ENCODE data around the gene MARCHF7. TPM values are rescaled to one million over a fixed set of nuclear protein-coding genes. Genes with fewer than 3 reads are reported as not detected.
A peak's percentile ranks its signal among the peaks of the same experiment; 100 is the strongest.

The MARCHF7 gene
- total RNA-seq, 1 donor from 2014 or later, result 394 TPM

GRCh38 chr2:159750873-159751272 lies 38.6 kb downstream of the MARCHF7 start:
- Histone ChIP-seq H3K27me3 (no peaks in the 10 kb centered on the region), H4K20me1 (ENCODE audit: low read depth) (peaks cover 45% of the 10 kb centered on the region), H3K4me3 (no peak overlapping the region), H2AFZ (replicated peaks) (no peak overlapping the region), H3K27ac (peak overlapping the region; percentile 53), H3K9me3 (ENCODE audit: low read depth) (no peaks in the 10 kb centered on the region), H3K4me1 (no peaks in the 10 kb centered on the region), H3K79me2 (ENCODE audit: low read depth) (peaks cover 96% of the 10 kb centered on the region), H3F3A (ENCODE audit: low read depth) (peaks cover 14% of the 10 kb centered on the region), H3K9ac (no peak overlapping the region), H3K4me2 (no peak overlapping the region), H3K36me3 (peaks cover 51% of the 10 kb centered on the region)
- H3K36me3 Mint-ChIP-seq, result peaks cover 42% of the 10 kb centered on the region
- peaks cover 2% of the 10 kb centered on the region for H3K9me3 Mint-ChIP-seq
- H3K4me3 Mint-ChIP-seq, result no peak overlapping the region
- peaks cover 3% of the 10 kb centered on the region for H3K27me3 Mint-ChIP-seq (ENCODE audit: insufficient read depth, low read depth)
- TF ChIP-seq EZH2phosphoT487 (IDR thresholded peaks at IDR 0.05) (no peak), EZH2 (IDR thresholded peaks at IDR 0.05) (no peak)
- no peak for DNase-seq (ENCODE audit: low spot score)
- no peaks in the 10 kb centered on the region for H3K4me1 Mint-ChIP-seq
- no peak overlapping the region for H3K27ac Mint-ChIP-seq

DNA sequence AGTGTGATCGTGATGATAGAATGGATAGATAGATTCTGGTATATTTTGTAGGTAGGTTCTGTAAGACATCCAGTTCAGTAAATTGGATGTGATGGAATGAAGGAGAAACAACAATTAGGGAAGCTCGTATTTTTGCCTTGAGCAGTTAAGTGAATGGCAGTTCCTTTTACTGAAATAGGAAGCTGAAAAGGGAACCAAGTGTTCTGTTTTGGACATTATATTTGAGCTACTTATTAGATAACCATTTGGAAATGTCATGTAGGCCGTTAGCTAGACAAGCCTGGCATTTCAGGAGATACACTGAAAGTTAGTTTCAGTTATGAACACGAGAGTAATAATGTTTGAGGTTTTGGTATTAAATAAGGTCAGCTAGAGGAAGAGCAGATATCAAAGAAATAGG lies 41.5 kb downstream of the MARCHF7 start:
- no peak overlapping the region for H3K9ac ChIP-seq
- H3K27me3 ChIP-seq, result no peaks in the 10 kb centered on the region
- H2AFZ ChIP-seq (replicated peaks), result no peak overlapping the region
- H3K36me3 ChIP-seq, result peaks cover 29% of the 10 kb centered on the region
- no peak overlapping the region for H3K27ac ChIP-seq
- Mint-ChIP-seq H3K36me3 (peaks cover 35% of the 10 kb centered on the region), H3K4me1 (no peaks in the 10 kb centered on the region), H3K9me3 (peaks cover 2% of the 10 kb centered on the region), H3K27me3 (ENCODE audit: insufficient read depth, low read depth) (no peaks in the 10 kb centered on the region), H3K27ac (no peak overlapping the region), H3K4me3 (no peak overlapping the region)
- peaks cover 18% of the 10 kb centered on the region for H3F3A ChIP-seq (ENCODE audit: low read depth)
- no peaks in the 10 kb centered on the region for H3K4me1 ChIP-seq
- no peak overlapping the region for H3K4me3 ChIP-seq
- H3K79me2 ChIP-seq (ENCODE audit: low read depth), result peaks cover 82% of the 10 kb centered on the region
- H4K20me1 ChIP-seq (ENCODE audit: low read depth), result peaks cover 69% of the 10 kb centered on the region
- H3K9me3 ChIP-seq (ENCODE audit: low read depth), result no peaks in the 10 kb centered on the region
- no peak for TF ChIP-seq EZH2phosphoT487 (IDR thresholded peaks at IDR 0.05)
- TF ChIP-seq, protein P1, sequence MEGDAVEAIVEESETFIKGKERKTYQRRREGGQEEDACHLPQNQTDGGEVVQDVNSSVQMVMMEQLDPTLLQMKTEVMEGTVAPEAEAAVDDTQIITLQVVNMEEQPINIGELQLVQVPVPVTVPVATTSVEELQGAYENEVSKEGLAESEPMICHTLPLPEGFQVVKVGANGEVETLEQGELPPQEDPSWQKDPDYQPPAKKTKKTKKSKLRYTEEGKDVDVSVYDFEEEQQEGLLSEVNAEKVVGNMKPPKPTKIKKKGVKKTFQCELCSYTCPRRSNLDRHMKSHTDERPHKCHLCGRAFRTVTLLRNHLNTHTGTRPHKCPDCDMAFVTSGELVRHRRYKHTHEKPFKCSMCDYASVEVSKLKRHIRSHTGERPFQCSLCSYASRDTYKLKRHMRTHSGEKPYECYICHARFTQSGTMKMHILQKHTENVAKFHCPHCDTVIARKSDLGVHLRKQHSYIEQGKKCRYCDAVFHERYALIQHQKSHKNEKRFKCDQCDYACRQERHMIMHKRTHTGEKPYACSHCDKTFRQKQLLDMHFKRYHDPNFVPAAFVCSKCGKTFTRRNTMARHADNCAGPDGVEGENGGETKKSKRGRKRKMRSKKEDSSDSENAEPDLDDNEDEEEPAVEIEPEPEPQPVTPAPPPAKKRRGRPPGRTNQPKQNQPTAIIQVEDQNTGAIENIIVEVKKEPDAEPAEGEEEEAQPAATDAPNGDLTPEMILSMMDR (IDR thresholded peaks at IDR 0.05), result no peak
- no peak for TF ChIP-seq EZH2 (IDR thresholded peaks at IDR 0.05)
- H3K4me2 ChIP-seq, result no peak overlapping the region
- no peak for DNase-seq (ENCODE audit: low spot score)

- H3K27me3 ChIP-seq, result no peaks in the 10 kb centered on the region
- Mint-ChIP-seq H3K4me1 (no peaks in the 10 kb centered on the region), H3K27ac (no peak overlapping the region), H3K36me3 (peaks cover 35% of the 10 kb centered on the region), H3K4me3 (no peak overlapping the region), H3K9me3 (peaks cover 2% of the 10 kb centered on the region), H3K27me3 (ENCODE audit: insufficient read depth, low read depth) (no peaks in the 10 kb centered on the region)
- H3K4me3 ChIP-seq, result no peak overlapping the region
- no peak overlapping the region for H3K4me2 ChIP-seq
- no peak for DNase-seq (ENCODE audit: low spot score)
- H3K9ac ChIP-seq, result no peak overlapping the region
- H3F3A ChIP-seq (ENCODE audit: low read depth), result peaks cover 18% of the 10 kb centered on the region
- H3K4me1 ChIP-seq, result no peaks in the 10 kb centered on the region
- peaks cover 34% of the 10 kb centered on the region for H3K36me3 ChIP-seq
- peaks cover 72% of the 10 kb centered on the region for H3K79me2 ChIP-seq (ENCODE audit: low read depth)
- TF ChIP-seq, protein P1 (IDR thresholded peaks at IDR 0.05), result no peak
- TF ChIP-seq EZH2phosphoT487 (IDR thresholded peaks at IDR 0.05) (no peak), EZH2 (IDR thresholded peaks at IDR 0.05) (no peak)
- H3K9me3 ChIP-seq (ENCODE audit: low read depth), result no peaks in the 10 kb centered on the region
- H4K20me1 ChIP-seq (ENCODE audit: low read depth), result peaks cover 69% of the 10 kb centered on the region
- no peak overlapping the region for H2AFZ ChIP-seq (replicated peaks)
- no peak overlapping the region for H3K27ac ChIP-seq
Measured at GRCh38 chr2:159755014-159755413, 42.7 kb downstream of the MARCHF7 start.

DNA sequence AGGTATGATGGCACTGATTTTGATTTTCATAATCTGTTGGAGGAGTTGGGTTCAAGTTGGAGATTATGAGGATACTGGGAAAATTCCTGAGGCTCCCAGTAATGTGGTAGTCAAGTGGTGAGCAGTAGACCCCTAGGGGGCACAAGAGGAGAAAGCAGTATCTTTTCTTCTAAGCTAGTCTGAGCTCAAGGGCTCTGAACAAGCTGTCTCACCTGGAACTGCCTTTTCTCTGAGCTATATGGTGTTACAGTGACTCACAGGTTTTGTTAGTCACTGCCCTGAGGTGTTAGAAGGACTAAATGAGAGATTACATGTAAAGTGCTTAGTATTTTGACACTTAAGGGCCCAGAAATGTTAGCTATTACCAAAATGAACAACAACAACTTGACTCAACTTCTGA lies 43.5 kb downstream of the MARCHF7 start:
- no peaks in the 10 kb centered on the region for H3K4me1 ChIP-seq
- Mint-ChIP-seq H3K27ac (no peak overlapping the region), H3K4me3 (no peak overlapping the region), H3K4me1 (no peaks in the 10 kb centered on the region), H3K36me3 (peaks cover 41% of the 10 kb centered on the region), H3K27me3 (ENCODE audit: insufficient read depth, low read depth) (no peaks in the 10 kb centered on the region), H3K9me3 (peaks cover 2% of the 10 kb centered on the region)
- no peak overlapping the region for H3K9ac ChIP-seq
- peak; percentile 18 for DNase-seq (ENCODE audit: low spot score)
- H3K4me3 ChIP-seq, result no peak overlapping the region
- peaks cover 40% of the 10 kb centered on the region for H3K36me3 ChIP-seq
- H2AFZ ChIP-seq (replicated peaks), result no peak overlapping the region
- peaks cover 21% of the 10 kb centered on the region for H3F3A ChIP-seq (ENCODE audit: low read depth)
- TF ChIP-seq EZH2phosphoT487 (IDR thresholded peaks at IDR 0.05), result no peak
- TF ChIP-seq, protein P1 (IDR thresholded peaks at IDR 0.05), result peak; percentile 48
- H3K27me3 ChIP-seq, result no peaks in the 10 kb centered on the region
- H4K20me1 ChIP-seq (ENCODE audit: low read depth), result peaks cover 66% of the 10 kb centered on the region
- H3K4me2 ChIP-seq, result no peak overlapping the region
- no peaks in the 10 kb centered on the region for H3K9me3 ChIP-seq (ENCODE audit: low read depth)
- peaks cover 64% of the 10 kb centered on the region for H3K79me2 ChIP-seq (ENCODE audit: low read depth)
- H3K27ac ChIP-seq, result no peak overlapping the region

Measured in neural progenitor cell (in vitro differentiated cells).